ENCODE data around the gene GRK2. TPM values are rescaled to one million over a fixed set of nuclear protein-coding genes. Genes with fewer than 3 reads are reported as not detected.

GRK2 gene
- total and polyA plus RNA-seq, 12 donors = 34.2 to 65.0 (median 45.5) TPM

- no peak for ATAC-seq
- Histone ChIP-seq H3K9me3 (no peaks in the 10 kb centered on the region), H3K4me1 (peaks cover 0 to 38% (median 17%) of the 10 kb centered on the region in 9 donors), H3K27ac (peak overlapping the region in 1 of 10 donors; percentile 2), H3K36me3 (peaks cover 6 to 100% (median 91%) of the 10 kb centered on the region in 9 donors), H3K4me3 (no peak overlapping the region), H3K27me3 (no peaks in the 10 kb centered on the region)
- 77 to 86% methylated on average over 1 of the region's 1 CpG for WGBS, 2 donors
- TF ChIP-seq, protein P1, sequence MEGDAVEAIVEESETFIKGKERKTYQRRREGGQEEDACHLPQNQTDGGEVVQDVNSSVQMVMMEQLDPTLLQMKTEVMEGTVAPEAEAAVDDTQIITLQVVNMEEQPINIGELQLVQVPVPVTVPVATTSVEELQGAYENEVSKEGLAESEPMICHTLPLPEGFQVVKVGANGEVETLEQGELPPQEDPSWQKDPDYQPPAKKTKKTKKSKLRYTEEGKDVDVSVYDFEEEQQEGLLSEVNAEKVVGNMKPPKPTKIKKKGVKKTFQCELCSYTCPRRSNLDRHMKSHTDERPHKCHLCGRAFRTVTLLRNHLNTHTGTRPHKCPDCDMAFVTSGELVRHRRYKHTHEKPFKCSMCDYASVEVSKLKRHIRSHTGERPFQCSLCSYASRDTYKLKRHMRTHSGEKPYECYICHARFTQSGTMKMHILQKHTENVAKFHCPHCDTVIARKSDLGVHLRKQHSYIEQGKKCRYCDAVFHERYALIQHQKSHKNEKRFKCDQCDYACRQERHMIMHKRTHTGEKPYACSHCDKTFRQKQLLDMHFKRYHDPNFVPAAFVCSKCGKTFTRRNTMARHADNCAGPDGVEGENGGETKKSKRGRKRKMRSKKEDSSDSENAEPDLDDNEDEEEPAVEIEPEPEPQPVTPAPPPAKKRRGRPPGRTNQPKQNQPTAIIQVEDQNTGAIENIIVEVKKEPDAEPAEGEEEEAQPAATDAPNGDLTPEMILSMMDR (IDR thresholded peaks at IDR 0.05) = no peak
- DNase-seq = no peak
- intact Hi-C loops (cut with DNase I) = no loop called here
Measured at GRCh38 chr11:67251841-67252240, 14.4 kb upstream of the GRK2 start.

- Histone ChIP-seq H3K4me1 (peaks cover 0 to 41% (median 14%) of the 10 kb centered on the region in 9 donors), H3K27ac (no peak overlapping the region), H3K36me3 (peaks cover 6 to 100% (median 84%) of the 10 kb centered on the region in 9 donors), H3K9me3 (no peaks in the 10 kb centered on the region), H3K4me3 (no peak overlapping the region), H3K27me3 (no peaks in the 10 kb centered on the region)
- TF ChIP-seq, protein P1 (IDR thresholded peaks at IDR 0.05) = peak in 7 of 9 donors; percentile 22 to 49 (median 30)
- 81 to 84% methylated on average over 4 of the region's 4 CpGs for WGBS, 2 donors
- DNase-seq (peak in 1 of 2 donors; percentile 31), ATAC-seq (peak in 7 of 8 donors; percentile 44 to 70 (median 62))
- intact Hi-C loops (cut with DNase I) = no loop called here
Measured at GRCh38 chr11:67252831-67253239, 13.4 kb upstream of the GRK2 start.

- peaks cover 6 to 91% (median 72%) of the 10 kb centered on the region in 9 donors for H3K36me3 ChIP-seq
Measured at GRCh38 chr11:67253872-67254624, 12.2 kb upstream of the GRK2 start.

DNA sequence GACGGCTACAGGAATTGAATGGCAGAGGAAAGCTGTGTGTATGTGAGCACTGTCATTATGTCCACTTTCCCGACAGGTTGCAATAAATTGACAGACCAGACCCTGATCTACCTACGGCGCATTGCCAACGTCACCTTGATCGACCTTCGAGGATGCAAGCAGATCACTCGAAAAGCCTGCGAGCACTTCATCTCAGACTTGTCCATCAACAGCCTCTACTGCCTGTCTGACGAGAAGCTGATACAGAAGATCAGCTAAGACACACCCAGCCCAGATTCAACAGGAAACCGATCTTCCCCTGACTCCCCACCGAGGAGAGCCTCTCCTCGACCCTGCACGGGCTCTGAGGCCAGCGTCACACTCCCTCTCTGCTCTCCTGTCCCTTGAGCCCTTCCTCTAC, 11.5 kb upstream of the GRK2 start:
- Histone ChIP-seq H3K4me3 (no peak overlapping the region), H3K4me1 (peaks cover 0 to 29% (median 0%) of the 10 kb centered on the region in 9 donors), H3K9me3 (no peaks in the 10 kb centered on the region), H3K27ac (no peak overlapping the region), H3K27me3 (no peaks in the 10 kb centered on the region), H3K36me3 (peaks cover 6 to 84% (median 67%) of the 10 kb centered on the region in 9 donors)
- TF ChIP-seq, protein P1 (IDR thresholded peaks at IDR 0.05) = no peak
- ATAC-seq = no peak
- no peak for DNase-seq
- intact Hi-C loops (cut with DNase I) = no loop called here
- WGBS, 2 donors = 64 to 71% methylated on average over 15 of the region's 15 CpGs

More at GRCh38 chr11:67253872-67254624, 12.2 kb upstream of the GRK2 start:
- no peaks in the 10 kb centered on the region for H3K27me3 ChIP-seq
- DNase-seq = no peak
- no peak overlapping the region for H3K4me3 ChIP-seq
- TF ChIP-seq, protein P1 (IDR thresholded peaks at IDR 0.05) = no peak
- no peak overlapping the region for H3K27ac ChIP-seq
- no peaks in the 10 kb centered on the region for H3K9me3 ChIP-seq
- H3K4me1 ChIP-seq = peaks cover 0 to 32% (median 2%) of the 10 kb centered on the region in 9 donors
- ATAC-seq = no peak
- intact Hi-C loops (cut with DNase I) = no loop called here
- WGBS, 2 donors = 92 to 94% methylated on average over 14 of the region's 14 CpGs
